ENCODE measurements around the gene C19orf12.
"Not testable (repeated sequence)": the region's sequence is repeated elsewhere in the genome, so short reads cannot be mapped to it uniquely, and the experiment has no call there.

The C19orf12 gene

DNA sequence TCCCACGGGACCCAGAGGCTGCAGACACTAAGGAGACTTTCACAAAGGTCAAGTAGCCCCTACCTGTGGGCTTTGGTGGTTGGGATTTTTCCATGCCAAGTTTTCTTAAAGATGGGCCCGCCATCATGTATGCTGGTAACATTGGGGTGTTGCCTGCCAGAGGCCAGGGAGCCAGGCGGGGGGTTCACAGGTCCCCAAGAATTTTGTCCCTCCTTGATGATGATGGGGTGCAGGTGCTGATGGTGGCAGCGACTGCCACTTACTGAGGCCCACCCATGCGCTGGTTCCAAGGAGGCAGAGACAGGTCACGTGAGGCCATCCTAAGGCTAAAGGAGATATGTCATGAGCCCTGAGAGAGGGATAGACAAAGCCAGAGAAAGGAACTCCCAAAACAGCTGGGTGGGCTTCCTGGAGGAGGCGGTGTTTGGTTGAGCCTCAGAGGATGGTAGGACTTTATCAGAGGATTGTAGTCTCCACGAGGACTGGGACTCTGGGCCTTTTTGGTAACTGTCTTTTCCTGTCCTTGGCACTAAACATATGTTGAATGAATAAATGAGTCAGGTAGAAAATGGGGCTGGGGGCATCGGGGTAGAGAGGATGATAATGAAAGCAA, 35.4 kb downstream of the C19orf12 start:
- Mint-ChIP-seq H3K9me3 (no peaks in the 10 kb centered on the region), H3K27ac (peak overlapping the region; percentile 73), H3K4me3 (peak overlapping the region; percentile 37), H3K4me1 (ENCODE audit: low read depth) (peaks cover 43% of the 10 kb centered on the region), H3K27me3 (ENCODE audit: low read depth) (no peaks in the 10 kb centered on the region), H3K36me3 (ENCODE audit: low read depth) (peaks cover 22% of the 10 kb centered on the region)

DNA sequence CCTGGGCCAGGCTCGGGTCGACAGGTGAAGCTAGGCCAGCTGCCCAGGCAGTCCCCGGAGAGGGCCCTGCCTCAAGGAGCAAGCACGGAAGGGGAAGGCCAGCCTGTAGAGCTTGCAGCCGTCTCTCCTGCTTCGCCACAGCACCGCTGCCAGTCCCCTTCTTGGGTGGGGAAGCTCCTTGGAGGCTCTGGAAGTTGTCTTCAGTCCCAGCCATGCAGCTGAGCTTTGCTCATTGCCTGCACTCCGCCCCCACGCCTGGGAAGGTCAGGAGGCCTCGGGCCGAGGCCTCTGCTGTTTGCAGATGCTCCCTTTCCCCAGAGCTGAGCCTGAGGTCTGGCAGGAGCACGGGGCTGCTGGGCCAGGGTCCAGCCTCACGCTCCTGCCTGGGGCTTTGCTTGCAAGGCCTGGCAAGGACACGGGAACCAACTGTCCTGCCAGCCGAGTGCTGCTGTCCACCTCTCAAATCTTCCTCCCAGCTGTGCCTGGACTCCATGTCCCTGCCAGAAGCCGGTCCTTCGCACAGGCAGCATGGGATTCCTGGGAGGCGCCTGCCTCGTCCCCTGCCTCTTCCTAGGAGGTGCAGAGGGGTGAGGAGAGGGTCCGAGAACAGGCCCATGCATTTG, 36.5 kb downstream of the C19orf12 start:
- peaks cover 20% of the 10 kb centered on the region for H3K36me3 Mint-ChIP-seq (ENCODE audit: low read depth)
- H3K27ac Mint-ChIP-seq = no peak overlapping the region
- no peaks in the 10 kb centered on the region for H3K27me3 Mint-ChIP-seq (ENCODE audit: low read depth)
- no peak overlapping the region for H3K4me3 Mint-ChIP-seq
- H3K9me3 Mint-ChIP-seq = no peaks in the 10 kb centered on the region
- H3K4me1 Mint-ChIP-seq (ENCODE audit: low read depth) = peaks cover 40% of the 10 kb centered on the region

DNA sequence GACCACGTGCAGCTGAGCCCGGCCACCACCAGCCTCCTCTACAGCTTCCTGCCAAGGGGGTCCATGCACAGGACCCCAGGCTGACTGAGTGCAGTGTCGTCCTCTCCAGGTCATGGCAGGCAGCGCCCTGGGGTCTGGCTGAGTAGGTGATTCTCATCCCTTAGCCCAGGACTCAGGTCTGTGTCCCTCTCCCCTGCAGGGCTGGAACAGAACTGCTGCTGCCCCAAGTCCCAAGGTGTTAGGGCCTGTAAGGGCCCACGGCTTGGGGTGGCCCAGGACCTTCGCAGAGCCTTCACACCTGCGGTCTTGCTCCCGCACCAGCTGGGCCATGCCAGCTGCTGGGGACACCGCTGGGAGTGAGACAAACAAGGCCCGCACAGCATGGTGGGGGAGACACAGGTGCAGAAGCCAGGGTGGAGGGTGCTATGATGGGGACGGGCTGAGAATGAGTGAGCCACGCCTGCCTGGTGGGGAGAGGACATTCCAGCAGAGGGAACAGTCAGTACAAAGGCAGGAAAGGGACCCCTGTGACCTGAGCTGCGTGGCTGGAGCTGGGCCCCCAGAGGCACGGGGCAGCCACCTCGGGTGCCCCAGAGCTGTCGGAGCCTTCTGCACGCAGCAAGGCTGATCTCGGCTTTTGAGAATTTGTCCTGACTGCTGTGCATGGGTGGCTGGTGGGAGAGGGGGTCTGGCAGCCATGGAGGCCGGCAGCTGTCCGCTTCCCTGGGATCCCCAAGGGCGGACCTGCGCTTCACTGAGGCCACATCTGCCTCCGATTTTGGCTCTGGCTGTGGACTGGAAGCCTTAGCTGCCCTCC, 37.9 kb downstream of the C19orf12 start:
- Mint-ChIP-seq H3K27ac (peak overlapping the region; percentile 57), H3K27me3 (ENCODE audit: low read depth) (no peaks in the 10 kb centered on the region), H3K4me3 (no peak overlapping the region), H3K4me1 (ENCODE audit: low read depth) (peaks cover 49% of the 10 kb centered on the region), H3K9me3 (no peaks in the 10 kb centered on the region), H3K36me3 (ENCODE audit: low read depth) (peaks cover 31% of the 10 kb centered on the region)

DNA sequence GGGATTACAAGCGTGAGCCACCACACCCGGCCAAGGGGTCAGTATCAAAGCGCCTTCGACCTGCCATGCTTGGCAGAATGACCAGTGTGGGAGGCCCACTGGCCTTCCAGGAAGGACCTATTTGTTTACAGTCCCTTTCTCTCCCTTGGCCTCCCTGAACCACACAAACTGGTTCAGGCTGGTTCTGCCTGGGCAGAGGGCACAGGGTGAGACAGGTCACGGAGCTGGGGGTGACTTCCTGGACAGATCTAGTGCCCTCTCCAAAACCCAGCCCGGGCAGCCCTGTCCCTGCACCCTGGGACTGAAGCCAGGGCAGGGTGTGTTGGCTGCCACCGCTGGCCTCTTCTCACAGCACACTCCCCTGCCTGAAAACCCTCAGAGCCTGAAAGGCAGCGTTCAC, 38.5 kb downstream of the C19orf12 start:
- Mint-ChIP-seq H3K9me3 (no peaks in the 10 kb centered on the region), H3K36me3 (ENCODE audit: low read depth) (peaks cover 35% of the 10 kb centered on the region), H3K27me3 (ENCODE audit: low read depth) (no peaks in the 10 kb centered on the region), H3K4me3 (no peak overlapping the region), H3K4me1 (ENCODE audit: low read depth) (peaks cover 53% of the 10 kb centered on the region), H3K27ac (peak overlapping the region; percentile 55)

DNA sequence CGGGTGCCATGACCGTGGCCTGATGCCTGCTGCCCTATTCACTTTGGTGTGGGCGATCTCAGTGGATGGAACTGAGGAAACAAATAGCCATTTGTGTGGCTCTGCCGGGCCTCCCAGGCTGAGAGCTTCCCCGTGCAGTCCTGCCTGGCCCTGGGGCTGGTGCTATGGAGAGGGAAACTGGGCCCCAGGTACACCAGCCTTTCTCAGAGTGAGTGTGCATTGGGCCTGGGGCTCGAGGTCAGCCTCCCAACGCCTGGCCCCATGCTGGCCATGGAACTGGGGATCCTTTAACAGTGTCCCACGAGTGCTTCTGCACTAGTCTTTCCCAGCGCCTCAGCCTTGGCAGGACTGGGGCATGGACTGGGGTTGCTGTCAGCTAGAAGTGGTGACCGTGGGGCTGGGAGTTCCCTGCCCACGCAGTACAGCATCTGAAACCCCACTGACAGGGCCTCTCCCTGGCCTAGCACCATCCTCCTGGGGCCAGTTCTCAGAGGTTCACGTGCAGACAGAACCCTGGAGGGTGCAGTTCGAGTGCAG, 39.3 kb downstream of the C19orf12 start:
- Mint-ChIP-seq H3K27ac (no peak overlapping the region), H3K4me1 (ENCODE audit: low read depth) (peaks cover 55% of the 10 kb centered on the region), H3K36me3 (ENCODE audit: low read depth) (peaks cover 44% of the 10 kb centered on the region), H3K27me3 (ENCODE audit: low read depth) (no peaks in the 10 kb centered on the region), H3K4me3 (no peak overlapping the region), H3K9me3 (no peaks in the 10 kb centered on the region)

DNA sequence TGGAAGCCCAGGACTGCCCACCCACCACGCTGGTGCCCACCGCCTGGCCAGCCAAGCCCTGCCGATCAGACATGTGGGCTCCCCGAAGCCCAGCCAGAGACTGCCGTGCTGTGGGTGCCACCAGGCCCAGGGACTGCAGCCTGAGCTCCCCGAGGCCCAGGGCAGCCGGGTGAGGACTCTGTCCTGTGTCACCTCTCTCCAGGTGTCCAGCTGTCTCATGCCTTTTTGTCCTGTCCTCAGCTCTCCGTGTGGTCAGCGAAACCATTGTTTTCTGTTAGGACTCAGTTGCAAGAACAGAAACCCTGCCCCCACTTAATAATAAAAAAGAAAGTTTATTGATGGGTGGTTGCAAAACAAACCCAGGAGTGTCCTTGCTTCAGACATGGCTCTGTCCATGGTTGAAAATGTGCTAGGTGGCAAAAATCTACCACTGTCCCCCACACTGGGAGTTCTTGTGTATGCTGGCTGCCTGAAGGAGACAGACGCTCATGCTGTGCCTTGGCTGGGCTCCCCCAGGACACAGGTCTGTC, 39.9 kb downstream of the C19orf12 start:
- Mint-ChIP-seq H3K4me3 (no peak overlapping the region), H3K4me1 (ENCODE audit: low read depth) (peaks cover 56% of the 10 kb centered on the region), H3K36me3 (ENCODE audit: low read depth) (peaks cover 47% of the 10 kb centered on the region), H3K27ac (no peak overlapping the region), H3K9me3 (no peaks in the 10 kb centered on the region), H3K27me3 (ENCODE audit: low read depth) (no peaks in the 10 kb centered on the region)

DNA sequence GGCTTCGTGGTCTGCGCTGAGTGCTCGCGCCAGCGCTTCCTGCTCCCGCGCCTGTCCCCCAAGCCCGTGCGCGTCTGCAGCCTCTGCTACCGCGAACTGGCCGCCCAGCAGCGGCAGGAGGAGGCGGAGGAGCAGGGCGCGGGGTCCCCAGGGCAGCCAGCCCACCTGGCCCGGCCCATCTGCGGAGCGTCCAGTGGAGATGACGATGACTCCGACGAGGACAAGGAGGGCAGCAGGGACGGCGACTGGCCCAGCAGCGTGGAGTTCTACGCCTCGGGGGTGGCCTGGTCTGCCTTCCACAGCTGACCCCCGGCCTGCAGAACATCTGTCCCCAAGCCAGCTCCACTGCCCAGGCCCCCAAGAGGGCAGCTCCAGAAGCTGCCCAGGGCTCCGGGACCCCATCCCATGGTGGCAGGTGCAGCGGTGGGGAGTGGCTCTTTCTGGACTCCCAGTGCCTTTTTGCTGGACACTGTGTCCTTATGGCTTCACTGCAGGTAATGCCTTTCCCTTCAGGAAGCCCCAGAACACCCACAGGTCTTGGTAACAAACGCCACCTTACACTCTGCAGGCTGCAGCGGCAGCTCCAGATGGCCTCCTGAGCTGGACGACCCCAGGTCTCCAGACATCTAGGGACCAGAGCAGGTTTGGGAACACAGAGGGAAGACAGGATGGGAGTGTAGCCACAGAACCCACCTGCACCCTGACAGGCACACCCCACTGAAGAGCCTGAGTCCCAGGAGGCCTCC, 40.5 kb downstream of the C19orf12 start:
- peaks cover 57% of the 10 kb centered on the region for H3K4me1 Mint-ChIP-seq (ENCODE audit: low read depth)
- no peaks in the 10 kb centered on the region for H3K9me3 Mint-ChIP-seq
- H3K4me3 Mint-ChIP-seq = no peak overlapping the region
- no peaks in the 10 kb centered on the region for H3K27me3 Mint-ChIP-seq (ENCODE audit: low read depth)
- peaks cover 50% of the 10 kb centered on the region for H3K36me3 Mint-ChIP-seq (ENCODE audit: low read depth)
- H3K27ac Mint-ChIP-seq = no peak overlapping the region

DNA sequence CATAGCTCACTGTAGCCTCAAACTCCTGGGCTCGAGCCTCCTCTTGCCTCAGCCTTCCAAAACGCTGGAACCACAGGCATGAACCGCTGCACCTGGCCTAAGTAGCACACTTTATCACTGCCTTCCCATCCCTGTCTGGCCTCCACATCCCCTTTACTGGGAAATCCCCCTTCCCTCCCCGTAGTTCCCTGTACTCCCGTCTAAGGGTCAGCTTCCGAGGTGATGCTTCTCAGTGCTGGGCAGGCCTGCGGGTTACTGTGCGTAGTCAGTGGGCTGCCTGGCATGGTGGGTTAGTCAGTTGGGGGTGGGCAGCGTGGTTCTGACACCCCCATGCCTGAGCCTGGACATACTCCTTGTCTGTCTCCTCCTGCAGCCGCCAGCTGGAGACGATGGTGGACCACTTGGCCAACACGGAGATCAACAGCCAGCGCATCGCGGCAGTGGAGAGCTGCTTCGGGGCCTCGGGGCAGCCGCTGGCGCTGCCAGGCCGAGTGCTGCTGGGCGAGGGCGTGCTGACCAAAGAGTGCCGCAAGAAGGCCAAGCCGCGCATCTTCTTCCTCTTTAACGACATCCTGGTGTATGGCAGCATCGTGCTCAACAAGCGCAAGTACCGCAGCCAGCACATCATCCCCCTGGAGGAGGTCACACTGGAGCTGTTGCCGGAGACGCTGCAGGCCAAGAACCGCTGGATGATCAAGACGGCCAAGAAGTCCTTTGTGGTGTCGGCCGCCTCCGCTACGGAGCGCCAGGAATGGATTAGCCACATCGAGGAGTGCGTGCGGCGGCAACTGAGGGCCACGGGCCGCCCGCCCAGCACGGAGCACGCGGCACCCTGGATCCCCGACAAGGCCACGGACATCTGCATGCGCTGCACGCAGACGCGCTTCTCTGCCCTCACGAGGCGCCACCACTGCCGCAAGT, 41.4 kb downstream of the C19orf12 start:
- H3K4me3 Mint-ChIP-seq = peak overlapping the region; percentile 78

DNA sequence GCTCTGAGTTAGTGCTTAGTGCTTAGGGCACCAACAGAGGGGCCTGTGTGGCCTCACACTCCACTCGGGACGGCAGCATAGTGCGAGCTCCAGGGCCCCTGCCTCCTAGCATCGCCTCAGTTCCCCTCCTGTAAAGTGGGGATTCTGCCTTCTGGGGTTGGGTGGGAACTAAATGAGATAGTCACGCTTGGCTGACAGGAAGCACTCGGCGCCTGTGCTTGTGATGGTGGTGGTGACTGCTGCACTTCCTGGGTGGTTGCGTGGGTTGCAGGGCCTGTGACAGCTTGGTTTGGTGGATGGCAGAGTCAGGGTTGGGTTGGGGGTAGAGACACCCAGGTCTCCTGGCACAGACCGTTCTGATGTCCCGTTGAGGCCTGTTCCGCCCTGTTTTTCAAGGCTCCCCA, 42.1 kb downstream of the C19orf12 start:
- H3K9me3 Mint-ChIP-seq = no peaks in the 10 kb centered on the region
- H3K27ac Mint-ChIP-seq = peak overlapping the region; percentile 93
- H3K4me1 Mint-ChIP-seq (ENCODE audit: low read depth) = peaks cover 67% of the 10 kb centered on the region
- peak overlapping the region; percentile 78 for H3K4me3 Mint-ChIP-seq
- no peaks in the 10 kb centered on the region for H3K27me3 Mint-ChIP-seq (ENCODE audit: low read depth)
- peaks cover 53% of the 10 kb centered on the region for H3K36me3 Mint-ChIP-seq (ENCODE audit: low read depth)

More for the DNA sequence above, 41.4 kb downstream of the C19orf12 start:
- Mint-ChIP-seq H3K27ac (peak overlapping the region; percentile 93), H3K4me1 (ENCODE audit: low read depth) (peaks cover 63% of the 10 kb centered on the region), H3K9me3 (no peaks in the 10 kb centered on the region), H3K27me3 (ENCODE audit: low read depth) (no peaks in the 10 kb centered on the region), H3K36me3 (ENCODE audit: low read depth) (peaks cover 54% of the 10 kb centered on the region)

DNA sequence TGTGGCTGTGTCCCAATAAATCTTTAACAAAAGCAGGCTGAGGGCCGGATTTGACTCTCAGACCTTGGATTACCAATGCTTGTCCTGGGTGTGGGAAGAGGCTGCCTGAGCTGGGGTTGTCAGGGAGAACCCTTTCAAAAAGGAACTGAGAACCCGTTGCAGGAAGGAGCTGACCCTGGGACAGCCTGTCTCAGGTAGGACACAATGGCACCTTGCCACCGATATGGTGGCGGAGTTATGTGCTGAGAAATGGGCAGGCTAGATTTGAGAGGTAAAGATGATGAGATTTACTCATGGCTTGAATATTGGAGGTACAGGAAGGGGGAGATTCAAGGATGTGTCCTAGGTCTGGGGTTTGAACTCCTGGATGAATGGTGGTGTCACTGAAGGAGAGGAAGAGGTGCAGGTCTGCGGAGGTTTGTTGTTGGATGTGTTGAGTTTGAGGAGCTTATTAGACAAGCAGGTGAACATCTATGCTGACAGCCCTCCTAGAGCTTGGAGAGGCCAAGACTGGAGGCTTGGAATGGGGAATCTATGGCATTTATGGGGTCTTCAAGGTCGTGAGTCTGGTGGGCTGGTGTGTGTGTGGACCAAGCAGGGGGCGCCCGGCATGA, 42.6 kb downstream of the C19orf12 start:
- H3K27me3 Mint-ChIP-seq (ENCODE audit: low read depth) = no peaks in the 10 kb centered on the region
- H3K4me1 Mint-ChIP-seq (ENCODE audit: low read depth) = peaks cover 68% of the 10 kb centered on the region
- H3K36me3 Mint-ChIP-seq (ENCODE audit: low read depth) = peaks cover 55% of the 10 kb centered on the region

DNA sequence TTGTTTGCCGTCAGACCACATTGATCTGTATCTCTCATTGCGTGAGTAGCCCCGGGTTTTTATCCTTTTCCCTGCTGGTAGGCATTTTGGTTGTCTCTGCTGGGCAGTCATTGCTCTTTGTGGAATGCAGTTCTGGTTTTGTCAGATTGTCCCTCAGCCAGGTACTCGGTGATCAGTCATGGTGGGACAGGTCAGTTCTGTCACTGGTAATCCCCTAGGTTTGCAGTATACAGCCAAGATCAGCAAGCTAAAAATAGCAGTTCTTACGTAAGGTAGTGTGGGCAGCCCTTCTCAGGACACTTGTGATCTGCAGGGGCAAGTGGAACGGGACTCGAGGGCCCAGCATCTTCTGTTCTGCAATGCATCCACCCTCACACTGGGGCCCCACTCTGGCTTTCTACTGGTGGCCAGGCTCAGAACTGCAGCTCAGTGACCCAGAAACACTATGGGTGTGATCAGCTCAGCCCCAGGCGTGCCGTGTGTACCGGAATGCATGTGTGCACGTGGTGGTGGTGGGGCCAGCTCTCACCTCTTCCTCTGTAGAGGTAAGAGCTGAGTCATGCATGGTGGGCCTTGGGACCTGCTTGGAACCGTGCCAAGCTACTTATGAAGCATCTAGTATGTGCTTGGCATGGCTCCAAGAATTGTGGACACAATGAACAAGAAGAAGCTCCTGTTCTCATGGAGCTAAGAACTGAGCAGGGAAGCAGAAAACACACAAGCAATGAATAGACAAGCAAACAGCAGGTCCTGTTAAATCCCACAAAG, 43.5 kb downstream of the C19orf12 start:
- H3K36me3 Mint-ChIP-seq (ENCODE audit: low read depth) = peaks cover 59% of the 10 kb centered on the region
- peak overlapping the region; percentile 93 for H3K27ac Mint-ChIP-seq

More for the DNA sequence above, 42.6 kb downstream of the C19orf12 start:
- H3K9me3 Mint-ChIP-seq = no peaks in the 10 kb centered on the region
- H3K27ac Mint-ChIP-seq = peak overlapping the region; percentile 93
- peak overlapping the region; percentile 78 for H3K4me3 Mint-ChIP-seq

DNA sequence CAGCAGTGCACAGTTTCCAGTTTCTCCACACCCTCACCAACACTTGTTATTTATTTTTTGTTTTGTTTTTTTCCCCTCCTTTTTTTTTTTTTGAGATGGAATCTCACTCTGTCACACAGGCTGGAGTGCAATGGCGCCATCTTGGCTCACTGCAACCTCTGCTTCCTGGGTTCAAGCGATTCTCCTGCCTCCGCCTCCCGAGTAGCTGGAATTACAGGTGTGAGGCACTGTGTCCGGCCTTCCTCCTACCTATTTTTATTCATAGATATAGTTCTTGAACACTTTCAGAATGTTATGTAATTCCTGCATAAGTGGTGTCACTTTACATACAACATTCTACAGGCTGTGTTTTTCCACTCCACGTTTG, 44.1 kb downstream of the C19orf12 start:
- not testable (repeated sequence) for H3K9me3 Mint-ChIP-seq; H3K27me3 Mint-ChIP-seq (ENCODE audit: low read depth)
- Mint-ChIP-seq H3K27ac (peak overlapping the region; percentile 93), H3K4me3 (peak overlapping the region; percentile 78), H3K4me1 (ENCODE audit: low read depth) (peaks cover 66% of the 10 kb centered on the region), H3K36me3 (ENCODE audit: low read depth) (peaks cover 57% of the 10 kb centered on the region)

More for the DNA sequence above, 43.5 kb downstream of the C19orf12 start:
- H3K4me1 Mint-ChIP-seq (ENCODE audit: low read depth) = peaks cover 69% of the 10 kb centered on the region
- peak overlapping the region; percentile 78 for H3K4me3 Mint-ChIP-seq
- no peaks in the 10 kb centered on the region for H3K27me3 Mint-ChIP-seq (ENCODE audit: low read depth)
- no peaks in the 10 kb centered on the region for H3K9me3 Mint-ChIP-seq

Data from T-helper 1 cell treated with Interleukin-12 subunit alpha and Interleukin-12 subunit beta and Interleukin-4 antibody, amounts not matched to agents 30 μg/mL and 1 μg/mL, for 36 hours (primary cell).